ENCODE data around the gene COMP.
"Not testable (repeated sequence)": the region's sequence is repeated elsewhere in the genome, so short reads cannot be mapped to it uniquely, and the experiment has no call there.

Gene COMP

DNA sequence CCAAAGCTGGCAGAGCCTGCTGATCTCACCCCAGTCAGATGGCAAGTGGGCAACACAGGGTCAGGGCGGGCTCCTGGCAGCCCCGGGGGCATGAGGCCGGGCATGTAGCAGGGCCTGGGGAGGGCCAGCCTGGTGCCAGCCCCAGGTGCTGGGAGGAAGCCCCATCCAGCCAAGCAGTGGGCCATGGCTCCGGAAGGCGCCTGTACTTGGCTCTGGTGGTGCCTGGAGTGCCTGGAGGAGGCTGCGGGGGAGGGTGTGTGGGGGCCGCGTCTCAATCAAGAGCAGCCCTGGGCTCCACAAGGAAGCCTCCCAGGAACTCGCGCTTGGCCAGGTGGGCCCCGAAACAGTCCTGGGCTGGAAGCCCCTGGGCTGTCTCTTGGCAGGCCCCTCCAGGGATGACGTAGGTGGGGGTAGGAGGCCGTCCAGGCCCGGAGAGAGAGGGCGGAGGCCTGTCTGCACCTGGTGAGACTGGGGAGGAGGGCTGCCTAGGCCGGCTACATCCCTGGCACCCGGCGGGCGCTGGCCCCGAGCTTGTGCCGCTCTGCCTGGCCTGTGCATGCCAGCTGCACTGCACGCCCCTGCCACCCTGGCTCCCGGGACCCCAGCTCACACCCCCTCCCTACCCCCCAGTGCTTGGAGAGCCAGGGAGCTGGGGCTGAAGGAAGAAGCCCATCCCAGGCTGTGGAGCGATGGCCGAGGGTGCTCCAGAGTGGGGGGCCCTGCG is 45.9 kb downstream of the COMP start:
- DNase-seq, result no peak

DNA sequence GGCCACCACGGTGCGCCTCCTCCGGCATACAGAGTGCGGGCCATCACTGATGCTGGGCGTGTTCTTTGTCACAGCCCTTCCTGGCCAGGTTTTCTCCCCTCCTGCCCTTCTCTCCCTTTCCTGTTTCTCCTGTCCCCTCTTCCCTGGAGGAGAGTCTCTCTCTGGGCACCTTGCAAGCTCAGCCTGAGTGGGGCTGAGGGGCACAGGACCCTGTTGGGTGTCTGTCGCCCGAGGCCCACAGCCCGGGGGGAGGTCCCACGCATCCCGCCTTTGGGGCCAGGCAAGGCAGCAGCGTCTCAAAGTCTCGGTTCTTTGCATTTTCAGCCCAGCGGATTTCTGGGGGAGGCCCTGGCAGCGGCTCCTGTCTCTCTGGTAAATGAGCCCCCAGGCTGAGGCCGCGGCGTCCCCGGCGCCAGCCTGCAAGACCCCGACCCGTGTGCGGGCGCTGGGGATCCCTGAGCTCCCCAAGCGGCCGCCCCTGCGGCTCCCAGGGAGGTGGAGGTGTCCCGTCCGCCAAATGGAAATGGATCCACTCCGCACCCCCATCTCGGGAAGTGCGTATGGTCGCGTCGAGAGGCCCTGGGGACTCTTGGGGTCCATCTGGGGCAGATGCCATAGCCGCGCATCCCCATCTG is 47.2 kb downstream of the COMP start:
- DNase-seq, result no peak

DNA sequence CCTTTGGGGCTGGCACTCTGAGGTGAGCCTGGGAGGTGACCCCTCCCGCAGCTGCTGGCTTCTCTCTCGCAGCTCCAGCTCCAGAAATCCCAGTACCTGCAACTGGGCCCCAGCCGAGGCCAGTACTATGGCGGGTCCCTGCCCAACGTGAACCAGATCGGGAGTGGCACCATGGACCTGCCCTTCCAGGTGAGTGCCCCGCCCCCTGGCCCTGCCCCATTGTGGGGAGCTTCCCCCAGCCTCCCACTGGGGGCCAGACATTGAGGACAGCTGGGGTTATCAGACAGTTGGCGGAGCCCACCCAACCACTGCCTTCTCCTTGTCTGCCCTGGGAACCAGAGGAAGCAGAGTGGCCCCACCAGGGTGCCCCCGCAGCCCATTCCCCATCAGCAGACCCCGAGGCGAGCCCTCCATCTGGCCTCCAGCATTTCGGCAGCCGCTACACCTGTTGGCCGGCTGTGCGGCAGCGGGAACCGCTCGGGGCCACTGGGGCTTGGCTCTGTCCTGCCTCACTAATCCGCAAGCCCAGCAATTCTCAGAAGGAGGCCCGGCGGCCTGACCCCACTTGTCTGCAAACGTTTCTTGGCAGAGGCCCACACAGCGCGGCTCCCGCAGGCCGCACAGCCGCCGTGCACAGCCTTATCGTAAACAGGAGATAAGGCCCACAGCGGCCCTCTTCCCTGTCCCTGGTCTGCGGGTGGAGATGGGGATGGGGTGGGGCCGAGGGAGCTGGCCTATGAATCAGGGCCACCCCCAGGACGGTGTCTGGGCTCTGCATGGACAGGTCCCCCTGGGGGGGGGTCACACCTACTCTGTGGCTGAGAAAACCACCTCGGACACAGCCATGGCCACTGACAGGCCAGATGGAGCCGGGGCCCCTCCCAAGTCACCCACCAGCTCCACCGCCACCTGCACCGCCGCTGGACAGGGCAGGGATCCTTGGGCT is 48.0 kb downstream of the COMP start:
- no peak for DNase-seq

DNA sequence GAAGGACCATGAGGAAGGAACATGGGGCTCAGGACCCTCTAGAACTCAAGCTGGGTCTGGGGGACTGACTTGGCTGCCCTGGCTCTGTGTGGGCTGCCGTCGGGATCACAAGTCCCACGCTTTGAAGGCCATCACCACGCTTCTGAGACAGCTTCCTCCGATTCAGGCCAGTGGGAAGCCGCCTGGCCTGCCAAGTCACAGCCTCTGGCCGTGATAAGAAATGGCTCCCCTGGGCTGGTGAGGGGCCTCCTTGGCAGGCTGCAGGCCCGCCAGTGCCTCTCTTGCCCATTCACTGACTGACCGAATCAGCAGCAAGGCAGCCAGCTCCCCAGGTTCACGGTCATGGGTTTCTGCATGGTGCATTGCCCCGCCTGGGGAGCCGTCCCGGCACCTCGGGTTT is 48.8 kb downstream of the COMP start:
- no peak for DNase-seq

GRCh38 chr19:18741124-18742121 is 49.7 kb downstream of the COMP start:
- DNase-seq, result no peak

DNA sequence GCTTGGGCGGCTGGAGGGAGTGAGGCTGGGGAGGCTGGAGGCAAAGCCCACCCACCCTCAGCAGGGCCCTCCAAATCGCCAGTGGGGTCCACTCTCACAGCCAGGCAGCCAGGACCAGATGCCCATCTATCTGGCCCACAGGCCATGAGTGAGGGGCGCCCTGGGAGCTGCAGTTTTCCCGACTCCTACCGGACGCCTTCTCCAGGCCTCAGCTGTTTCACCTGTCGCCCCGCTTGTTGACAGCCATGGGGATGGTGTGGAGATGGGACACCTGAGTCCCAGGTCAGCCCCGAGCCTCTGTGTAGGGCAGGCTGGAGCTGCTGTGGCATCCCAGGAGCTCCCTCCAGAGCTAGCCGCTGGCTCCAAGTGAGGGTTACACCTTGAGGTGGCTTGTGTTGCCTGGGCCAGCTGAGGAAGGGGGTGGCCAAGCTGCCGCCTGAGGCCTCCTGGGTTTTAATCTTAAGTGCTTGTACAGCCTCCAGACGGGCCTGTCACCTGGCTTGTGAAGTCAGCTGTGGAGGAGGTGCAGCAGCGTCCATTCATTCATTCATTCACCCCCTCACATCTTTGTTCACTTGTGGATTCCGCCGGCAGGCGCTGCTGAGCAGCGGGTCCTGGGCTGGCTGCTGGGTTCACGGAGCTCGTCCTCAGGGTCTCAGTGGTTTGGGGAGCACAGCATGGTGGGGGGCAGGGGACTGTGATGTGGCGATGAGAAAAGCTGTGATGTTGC is 52.0 kb downstream of the COMP start:
- no peak for DNase-seq

DNA sequence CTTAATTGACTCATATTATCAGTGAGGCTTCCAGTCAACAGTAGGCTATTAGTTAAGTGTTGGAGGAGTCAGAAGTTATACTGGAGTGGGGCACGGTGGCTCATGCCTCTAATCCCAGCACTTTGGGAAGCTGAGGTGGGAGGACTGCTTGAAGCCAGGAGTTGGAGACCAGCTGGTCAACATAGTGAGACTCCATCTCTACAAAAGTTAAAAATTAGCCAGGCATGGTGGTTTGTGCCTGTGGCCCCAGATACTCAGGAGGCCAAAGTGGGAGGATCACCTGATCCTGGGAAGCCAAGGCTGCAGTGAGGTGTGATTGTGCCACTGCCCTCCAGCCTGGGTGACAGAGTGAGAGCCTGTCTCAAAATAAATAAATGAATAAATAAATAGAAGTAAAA is 53.2 kb downstream of the COMP start:
- no peak for DNase-seq

DNA sequence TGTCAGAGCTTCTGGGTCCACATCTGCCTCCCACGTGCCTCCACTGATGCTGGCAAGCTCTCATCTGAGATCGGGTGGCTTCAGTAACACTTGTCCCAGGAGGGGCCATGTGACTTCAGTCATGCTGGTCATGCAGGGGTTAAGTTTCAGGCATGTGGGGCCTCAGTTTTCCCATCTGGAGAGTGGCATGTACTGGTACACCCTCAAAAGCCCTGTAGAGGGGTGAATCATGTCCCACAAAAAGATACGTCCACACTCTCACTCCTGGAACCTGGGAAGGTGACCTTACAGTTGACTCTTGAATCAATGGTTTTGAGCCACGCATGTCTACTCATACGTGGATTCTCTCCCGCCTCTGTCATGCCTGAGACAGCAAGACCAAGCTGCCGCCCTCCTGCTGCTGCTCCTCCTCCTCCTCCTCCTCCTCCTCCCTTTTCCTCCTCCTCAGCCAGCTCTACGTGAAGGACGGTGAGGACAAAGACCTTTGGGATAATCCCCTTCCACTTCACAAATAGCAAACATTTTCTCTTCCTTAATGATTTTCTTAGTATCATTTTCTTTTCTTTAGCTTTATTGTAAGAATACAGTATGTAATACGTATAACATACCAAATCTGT is 53.7 kb downstream of the COMP start:
- DNase-seq, result no peak

- DNase-seq, result no peak
These were observed 54.4 kb downstream of the COMP start for GRCh38 chr19:18736415-18737336.

DNA sequence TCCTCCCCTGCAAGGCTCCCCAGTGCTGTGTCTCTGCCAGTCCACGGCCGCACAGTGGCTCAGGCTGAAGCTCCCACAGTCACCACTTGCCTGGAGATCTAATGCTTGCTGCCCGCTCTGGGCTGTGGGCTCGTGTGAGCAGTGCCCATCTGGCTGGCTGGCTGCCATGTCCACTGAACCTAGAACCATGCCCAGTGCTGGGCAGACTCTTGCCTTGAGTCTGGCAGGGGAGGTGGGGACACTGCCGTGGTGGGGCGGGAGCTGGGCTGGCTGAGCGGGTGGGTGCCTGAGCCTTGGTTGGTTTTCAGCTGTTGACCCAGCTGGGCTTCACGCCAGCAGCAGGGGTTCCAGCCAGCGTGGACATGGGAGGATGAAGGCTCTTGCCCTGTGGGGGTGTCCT is 55.4 kb downstream of the COMP start:
- DNase-seq, result no peak

DNA sequence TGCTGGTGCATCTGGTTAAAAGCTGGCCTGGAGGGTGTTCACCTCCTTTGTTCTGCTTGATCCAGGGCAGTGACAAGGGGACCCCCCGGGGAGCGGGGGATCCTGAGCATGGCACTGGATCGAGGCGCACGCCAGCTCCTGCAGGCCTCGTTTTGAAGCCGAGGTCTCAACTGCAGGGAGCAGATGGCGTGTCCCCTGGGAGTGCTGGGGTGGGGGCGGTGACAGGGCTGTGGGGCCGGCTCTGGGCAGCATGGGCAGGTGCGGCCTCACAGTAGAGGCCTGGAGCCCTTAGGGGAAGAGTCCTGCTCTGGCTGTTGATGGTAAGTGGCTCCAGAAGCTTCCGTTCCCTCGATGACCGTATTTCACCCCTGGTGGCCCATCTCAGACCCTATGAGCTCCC is 55.8 kb downstream of the COMP start:
- DNase-seq, result no peak

GRCh38 chr19:18733762-18734332 is 57.3 kb downstream of the COMP start:
- not testable (repeated sequence) for DNase-seq

DNA sequence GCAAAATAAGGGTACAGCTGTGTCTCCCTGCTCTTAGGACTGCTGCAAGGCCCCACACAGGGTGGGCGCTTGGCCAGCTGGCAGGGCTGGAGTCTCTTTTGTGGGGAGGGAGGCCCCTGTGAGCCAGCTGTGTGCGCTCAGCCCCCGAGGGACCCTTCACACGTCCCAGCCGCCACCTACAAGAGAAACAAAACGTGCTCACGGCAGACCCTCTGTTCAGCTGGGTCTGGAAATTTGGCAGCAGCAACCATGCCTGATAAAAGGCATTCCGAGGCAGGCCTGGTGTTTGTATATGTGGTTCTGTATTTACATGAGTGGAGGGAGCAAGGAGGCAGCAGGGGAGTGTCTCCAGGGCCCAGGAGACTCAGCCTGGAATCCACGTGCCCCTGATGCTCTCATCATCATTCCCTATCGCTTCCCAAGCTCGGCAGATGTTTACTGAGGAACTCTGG is 57.9 kb downstream of the COMP start:
- DNase-seq, result no peak

All from activated CD4-positive, alpha-beta T cell treated with anti-CD3 and anti-CD28 coated beads for 4 hours (primary cell).